GM23338 (cell line): Measurements from ENCODE around the gene RXFP3. TPM values are rescaled to one million over a fixed set of nuclear protein-coding genes. Genes with fewer than 3 reads are reported as not detected.

Experiments
- ATAC-seq: fragments of 200-7000 bp; cut with Tn5 transposase; 3 replicates; pipeline ENCODE4 v1.9.1; 2020
- DNase-seq: peaks from one replicate; pipeline ENCODE4 v3.0.0-alpha.2; 2015; ENCODE audit warnings: low spot score
- H2AFZ ChIP-seq: fragments of 200-600 bp; sonication (generic); 2 replicates; pipeline ENCODE4 v1.8.0; 2016; ENCODE audit warnings: antibody characterized with exemption, mild to moderate bottlenecking, moderate library complexity
- H3F3A ChIP-seq: fragments of 200-600 bp; sonication (generic); replicated peaks from 2 replicates; pipeline ENCODE4 v1.8.0; 2017; ENCODE audit warnings: antibody characterized with exemption, mixed run types, low read depth
- H3K27ac ChIP-seq: fragments of 200-600 bp; sonication (generic); 2 replicates; pipeline ENCODE4 v1.6.1; 2016; ENCODE audit warnings: low read depth
- H3K27me3 ChIP-seq: fragments of 200-600 bp; sonication (generic); 2 replicates; pipeline ENCODE4 v1.8.0; 2016; ENCODE audit warnings: mild to moderate bottlenecking, mixed run types, moderate library complexity; ENCODE audit not compliant: insufficient read depth
- H3K36me3 ChIP-seq: fragments of 200-600 bp; sonication (generic); 2 replicates; pipeline ENCODE4 v1.8.0; 2016; ENCODE audit warnings: mild to moderate bottlenecking; ENCODE audit not compliant: insufficient read depth
- H3K4me1 ChIP-seq: fragments of 200-600 bp; sonication (generic); 2 replicates; pipeline ENCODE4 v1.8.0; 2016; ENCODE audit warnings: mild to moderate bottlenecking, moderate library complexity; ENCODE audit not compliant: insufficient read depth
- H3K4me2 ChIP-seq: fragments of 200-600 bp; sonication (generic); 2 replicates; pipeline ENCODE4 v1.7.1; 2017; ENCODE audit warnings: mixed run types
- H3K4me3 ChIP-seq: fragments of 200-600 bp; sonication (generic); 2 replicates; pipeline ENCODE4 v1.6.1; 2016; ENCODE audit warnings: mixed run types
- H3K79me2 ChIP-seq: fragments of 200-600 bp; sonication (generic); replicated peaks from 2 replicates; pipeline ENCODE4 v1.8.0; 2017; ENCODE audit warnings: mild to moderate bottlenecking; ENCODE audit not compliant: insufficient read depth
- H3K9me2 ChIP-seq: fragments of 200-600 bp; sonication (generic); 2 replicates; pipeline ENCODE4 v1.8.0; 2017; ENCODE audit not compliant: insufficient read depth
- H4K20me1 ChIP-seq: fragments of 200-600 bp; sonication (generic); replicated peaks from 2 replicates; pipeline ENCODE4 v1.8.0; 2017; ENCODE audit warnings: mild to moderate bottlenecking; ENCODE audit not compliant: insufficient read depth
- H3K27ac Mint-ChIP-seq: 2 replicates; pipeline ENCODE4 v1.8.0; 2020; ENCODE audit warnings: inconsistent platforms, mild to moderate bottlenecking, moderate library complexity, mixed read lengths
- H3K27me3 Mint-ChIP-seq: 3 replicates; pipeline ENCODE4 v1.8.0; 2022; ENCODE audit warnings: low read depth, mild to moderate bottlenecking, moderate library complexity, mixed read lengths, inconsistent platforms; ENCODE audit not compliant: insufficient read depth, poor library complexity
- H3K36me3 Mint-ChIP-seq: 3 replicates; pipeline ENCODE4 v1.8.0; 2021; ENCODE audit warnings: low read depth, mild to moderate bottlenecking, inconsistent platforms, moderate library complexity, mixed read lengths
- H3K4me1 Mint-ChIP-seq: 3 replicates; pipeline ENCODE4 v1.8.0; 2020; ENCODE audit warnings: mild to moderate bottlenecking, inconsistent platforms, mixed read lengths
- H3K4me3 Mint-ChIP-seq: 3 replicates; pipeline ENCODE4 v1.8.0; 2021; ENCODE audit warnings: moderate library complexity, mild to moderate bottlenecking, inconsistent platforms, mixed read lengths
- H3K9me3 Mint-ChIP-seq: 3 replicates; pipeline ENCODE4 v1.8.0; 2020; ENCODE audit warnings: moderate library complexity, mild to moderate bottlenecking, inconsistent platforms, mixed read lengths
- CREB1 ChIP-seq: fragments of 250-450 bp; sonication (Bioruptor Pico); IDR thresholded peaks from 2 replicates; pipeline ENCODE4 v1.5.0; 2020; ENCODE audit warnings: low read depth, mild to moderate bottlenecking, moderate library complexity
- ETS1 ChIP-seq: IDR thresholded peaks from 2 replicates; pipeline ENCODE4 v1.6.1; 2016; ENCODE audit warnings: antibody characterized with exemption
- EZH2 ChIP-seq: fragments of 200-600 bp; sonication (generic); IDR thresholded peaks from one replicate; pipeline ENCODE4 v1.8.0; 2017; ENCODE audit warnings: antibody characterized with exemption, mild to moderate bottlenecking, low read depth; ENCODE audit not compliant: unreplicated experiment
- JUNB ChIP-seq: IDR thresholded peaks from one replicate; pipeline ENCODE4 v1.6.1; 2016; ENCODE audit warnings: antibody characterized with exemption; ENCODE audit not compliant: unreplicated experiment
- NANOG ChIP-seq: IDR thresholded peaks from 2 replicates; pipeline ENCODE4 v1.6.1; 2016; ENCODE audit warnings: antibody characterized with exemption, borderline replicate concordance
- POLR2AphosphoS5 ChIP-seq: IDR thresholded peaks from 2 replicates; pipeline ENCODE4 v1.6.1; 2016; ENCODE audit warnings: antibody characterized with exemption, low read depth
- ZNF462 ChIP-seq: fragments of 250-450 bp; sonication (Bioruptor Pico); IDR thresholded peaks from 2 replicates; pipeline ENCODE4 v1.5.0; 2020; ENCODE audit warnings: mild to moderate bottlenecking, moderate library complexity
- polyA plus RNA-seq: library from polyadenylated mRNA; unstranded; fragments of >200 nt; fragmentation: Nextera tagmentation; extraction: Ambion mirVana; gene quantifications from 2 replicates; pipeline ENCODE4 v1.2.1, GENCODE V29; 2016
- total RNA-seq: library from RNA; depleted of rRNA; stranded (reverse); fragments of >200 nt; shearing (Covaris generic); gene quantifications from 2 replicates; pipeline ENCODE4 v1.2.3, GENCODE V29; 2014

Gene RXFP3
- total and polyA plus RNA-seq, 2 experiments from 2014 or later: not detected

DNA sequence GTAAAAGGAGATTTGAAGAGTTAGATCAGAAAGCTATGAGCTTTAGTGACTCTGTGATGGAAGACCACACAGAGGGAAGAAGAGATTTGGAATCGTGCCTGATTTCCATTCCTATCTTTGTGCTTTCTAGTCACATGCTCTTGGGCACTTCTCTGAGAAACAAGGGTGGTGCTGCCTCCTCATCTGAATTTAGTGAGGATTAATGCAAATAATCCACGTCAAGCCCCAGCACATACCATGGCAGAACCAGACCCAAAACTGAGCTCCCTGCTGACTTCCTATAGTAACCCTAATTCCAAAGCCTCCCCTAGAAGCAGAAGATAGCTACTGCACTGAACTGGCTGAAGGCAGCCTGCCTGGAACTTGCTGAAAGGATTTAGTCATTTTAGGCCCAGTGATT is 30.6 kb downstream of the RXFP3 start:
- H3K4me1 Mint-ChIP-seq: peaks cover 4% of the 10 kb centered on the region; the same call in 2 of the 3 replicates
- H3K27me3 Mint-ChIP-seq: no peaks in the 10 kb centered on the region
- no peaks in the 10 kb centered on the region for H3K79me2 ChIP-seq
- no peaks in the 10 kb centered on the region for H3K36me3 ChIP-seq
- no peak overlapping the region for H3K4me3 ChIP-seq
- ATAC-seq: no peak
- H3K36me3 Mint-ChIP-seq: no peaks in the 10 kb centered on the region
- TF ChIP-seq JUNB (no peak), NANOG (no peak), POLR2AphosphoS5 (no peak), CREB1 (CRISPR knock-in tag) (no peak), ETS1 (no peak), ZNF462 (CRISPR knock-in tag) (no peak), EZH2 (no peak)
- DNase-seq: no peak
- H3K4me3 Mint-ChIP-seq: no peak overlapping the region
- H4K20me1 ChIP-seq: no peaks in the 10 kb centered on the region
- no peak overlapping the region for H3K4me2 ChIP-seq
- no peak overlapping the region for H3K27ac ChIP-seq
- no peaks in the 10 kb centered on the region; the same call in 1 of the 2 replicates for H3F3A ChIP-seq
- H3K27ac Mint-ChIP-seq: no peak overlapping the region
- no peaks in the 10 kb centered on the region for H3K9me3 Mint-ChIP-seq
- 0 out of 2 replicates have a peak, but pooled peaks cover under 1% of the 10 kb centered on the region for H3K9me2 ChIP-seq
- peak overlapping the region; percentile 44; the same call in 1 of the 2 replicates for H2AFZ ChIP-seq
- H3K27me3 ChIP-seq: no peaks in the 10 kb centered on the region
- H3K4me1 ChIP-seq: no peaks in the 10 kb centered on the region
